IPS-18c (cell line): ENCODE data around the gene PHTF2.
"Not testable (repeated sequence)": the region's sequence is repeated elsewhere in the genome, so short reads cannot be mapped to it uniquely, and the experiment has no call there.

Experiments
- H3K4me3 ChIP-seq: 2 replicates; pipeline ENCODE4 v1.7.0; 2013; ENCODE audit warnings: low read depth, mild to moderate bottlenecking, low read length, moderate library complexity; ENCODE audit not compliant: insufficient read depth
- H3K9me3 ChIP-seq: one replicate; pipeline ENCODE4 v1.6.1; 2013; ENCODE audit warnings: mild to moderate bottlenecking, low read length, moderate library complexity; ENCODE audit not compliant: control insufficient read depth, insufficient read depth

The PHTF2 gene

DNA sequence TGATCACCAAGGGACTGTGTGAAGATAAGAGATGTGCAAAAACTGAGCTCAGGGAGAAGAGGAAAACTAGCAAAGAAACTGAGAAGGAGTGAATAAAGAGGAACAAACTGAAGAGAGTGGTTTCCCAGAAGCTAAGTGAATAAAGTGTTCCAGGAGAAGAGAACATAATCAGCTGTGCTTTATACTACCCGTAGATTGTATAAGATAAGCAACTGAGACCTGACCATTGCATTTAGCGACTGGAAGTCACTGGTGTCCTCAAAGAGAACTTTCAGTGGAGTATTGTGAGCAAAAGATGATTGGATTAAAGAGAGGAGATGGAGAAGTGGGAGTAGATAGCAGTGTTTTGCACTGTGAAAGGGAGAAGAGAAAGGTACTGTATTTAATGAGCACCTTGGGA is 14.6 kb downstream of the PHTF2 start:
- H3K4me3 ChIP-seq: no peak overlapping the region
- H3K9me3 ChIP-seq: no peaks in the 10 kb centered on the region

GRCh38 chr7:77819021-77819420 is 20.4 kb downstream of the PHTF2 start:
- H3K4me3 ChIP-seq: no peak overlapping the region
- H3K9me3 ChIP-seq: no peaks in the 10 kb centered on the region

- H3K4me3 ChIP-seq: no peak overlapping the region
- no peaks in the 10 kb centered on the region for H3K9me3 ChIP-seq
Measured at GRCh38 chr7:77820967-77821366, 22.4 kb downstream of the PHTF2 start.

GRCh38 chr7:77822269-77822668 is 23.7 kb downstream of the PHTF2 start:
- Histone ChIP-seq H3K4me3 (no peak overlapping the region), H3K9me3 (no peaks in the 10 kb centered on the region)

DNA sequence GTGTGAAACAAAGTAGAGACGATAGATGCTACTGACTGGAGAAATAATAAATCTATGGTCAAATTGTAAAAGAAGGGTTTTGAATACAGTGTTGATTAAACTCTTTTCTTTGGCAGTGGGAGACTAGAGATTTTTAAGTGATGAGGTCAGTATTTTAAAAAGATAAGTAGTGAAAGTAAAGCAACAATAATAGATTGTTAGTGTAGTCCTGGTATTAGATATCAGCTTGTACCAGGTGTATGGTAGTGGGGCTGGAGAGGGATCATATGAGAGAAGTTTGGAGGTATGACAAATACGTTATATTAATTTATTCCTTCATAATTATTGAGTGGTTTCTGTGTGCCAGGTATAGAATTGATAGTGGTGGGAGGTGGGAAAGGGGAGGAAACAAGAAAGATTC is 25.2 kb downstream of the PHTF2 start:
- Histone ChIP-seq H3K4me3 (no peak overlapping the region), H3K9me3 (no peaks in the 10 kb centered on the region)

DNA sequence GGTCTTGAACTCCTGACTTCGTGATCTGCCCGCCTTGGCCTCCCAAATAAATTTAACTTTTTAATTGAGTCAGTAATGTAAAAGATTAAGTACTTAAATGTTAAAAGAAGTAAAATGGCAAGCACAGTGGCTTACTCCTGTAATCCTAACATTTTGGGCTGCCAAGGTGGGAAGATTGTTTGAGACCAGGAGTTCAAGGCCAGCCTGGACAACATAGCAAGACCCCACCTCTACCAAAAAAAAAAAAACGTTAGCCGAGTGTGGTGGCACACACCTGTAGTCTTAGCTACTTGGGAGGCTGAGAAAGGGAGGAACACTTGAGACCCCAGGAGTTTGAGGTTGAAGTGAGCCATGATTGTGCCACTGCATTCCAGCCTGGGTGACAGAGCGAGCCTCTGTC is 26.1 kb downstream of the PHTF2 start:
- H3K9me3 ChIP-seq: no peaks in the 10 kb centered on the region
- H3K4me3 ChIP-seq: no peak overlapping the region

DNA sequence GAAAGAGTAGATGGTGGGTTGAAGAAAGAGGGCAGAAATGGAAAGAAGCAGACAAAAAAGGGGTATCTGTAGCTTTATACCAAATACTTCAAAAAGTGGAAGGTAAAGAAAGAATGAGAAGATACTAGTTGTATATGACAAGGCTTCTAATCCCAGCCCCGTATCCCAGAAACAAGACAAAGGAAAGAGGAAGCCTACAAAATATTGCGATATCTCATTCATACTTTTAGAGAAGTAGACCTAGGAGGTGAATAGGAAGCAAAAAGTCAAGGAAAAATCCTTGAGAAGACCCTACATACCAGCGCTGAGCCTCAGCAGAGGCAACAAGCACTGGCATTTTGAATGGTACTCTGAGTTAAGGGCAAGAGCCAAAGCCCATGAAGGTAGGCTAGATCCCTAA is 26.6 kb downstream of the PHTF2 start:
- Histone ChIP-seq H3K4me3 (no peak overlapping the region), H3K9me3 (no peaks in the 10 kb centered on the region)

GRCh38 chr7:77826300-77826699 is 27.7 kb downstream of the PHTF2 start:
- Histone ChIP-seq H3K9me3 (no peaks in the 10 kb centered on the region), H3K4me3 (no peak overlapping the region)

GRCh38 chr7:77827999-77828398 is 29.4 kb downstream of the PHTF2 start:
- no peak overlapping the region for H3K4me3 ChIP-seq

DNA sequence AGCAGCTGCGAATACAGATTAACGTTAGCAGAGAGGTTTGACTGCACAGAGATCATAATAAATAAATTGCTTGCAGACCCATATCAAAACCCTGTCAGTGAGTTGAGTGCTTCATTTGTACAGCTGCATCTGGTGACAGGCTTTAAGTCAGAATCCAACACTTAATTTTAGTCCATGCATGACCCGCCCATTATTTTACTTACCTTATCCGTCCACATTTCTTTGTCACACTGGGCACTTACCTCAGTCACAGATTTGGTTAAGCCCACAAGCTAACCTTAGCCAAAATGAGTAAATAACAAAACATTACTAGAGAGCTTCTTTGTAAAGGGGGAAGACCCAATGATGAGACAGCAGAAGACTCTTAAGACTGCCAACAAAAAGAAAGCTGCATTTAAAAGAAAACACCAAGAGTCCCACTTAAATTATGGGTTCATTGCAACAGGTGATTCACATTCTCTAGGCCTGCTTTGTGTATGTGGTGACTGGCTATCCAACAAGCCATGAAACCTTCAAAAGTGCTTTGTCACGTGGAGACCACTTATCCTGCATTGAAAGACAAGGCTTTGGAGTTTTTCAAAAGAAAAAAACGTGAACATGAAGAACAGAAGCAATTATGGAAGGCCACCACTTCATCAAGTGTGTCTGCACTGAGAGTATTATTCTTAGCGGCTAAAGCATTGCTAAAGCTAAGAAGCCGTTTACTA is 32.2 kb downstream of the PHTF2 start:
- Histone ChIP-seq H3K9me3 (no peaks in the 10 kb centered on the region), H3K4me3 (no peak overlapping the region)

More at GRCh38 chr7:77827999-77828398, 29.4 kb downstream of the PHTF2 start:
- no peaks in the 10 kb centered on the region for H3K9me3 ChIP-seq

DNA sequence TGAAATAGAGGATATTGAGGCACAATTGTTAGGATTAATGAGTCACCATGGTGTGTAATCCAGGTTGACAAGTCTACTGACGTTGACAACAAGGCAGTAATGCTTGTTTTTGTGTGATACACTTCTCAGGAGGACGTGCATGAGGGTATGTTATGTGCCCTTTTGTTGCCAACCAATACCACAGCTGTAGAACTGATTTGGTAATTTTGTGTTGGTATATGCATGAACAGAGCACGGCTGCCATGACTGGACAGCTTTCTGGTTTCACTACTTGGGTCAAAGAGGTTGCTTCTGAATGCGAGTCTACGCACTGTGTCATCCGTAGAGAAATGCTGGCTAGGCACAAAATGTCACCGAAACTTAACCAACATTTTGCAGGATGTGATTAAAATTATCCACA is 32.9 kb downstream of the PHTF2 start:
- H3K4me3 ChIP-seq: no peak overlapping the region

DNA sequence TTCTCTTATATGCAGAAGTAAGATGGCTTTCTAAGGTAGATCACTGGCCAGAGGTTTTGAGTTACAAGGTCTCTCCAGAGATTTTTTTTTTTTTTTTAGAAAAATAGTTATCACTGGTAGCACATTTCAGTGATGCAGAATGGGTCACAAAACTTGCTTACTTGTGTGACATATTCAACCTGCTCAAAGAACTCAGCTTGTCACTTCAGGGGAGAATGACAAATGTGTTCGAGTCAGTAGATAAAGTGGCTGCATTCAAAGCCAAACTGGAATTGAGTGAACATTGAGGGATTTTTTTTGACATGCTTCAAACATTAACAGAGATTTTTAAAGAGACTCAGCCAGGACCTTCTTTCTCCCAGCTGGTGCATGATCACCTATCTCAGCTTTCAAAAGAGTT is 33.4 kb downstream of the PHTF2 start:
- Histone ChIP-seq H3K9me3 (no peaks in the 10 kb centered on the region), H3K4me3 (no peak overlapping the region)

More for the DNA sequence above, 32.9 kb downstream of the PHTF2 start:
- H3K9me3 ChIP-seq: no peaks in the 10 kb centered on the region

GRCh38 chr7:77833136-77833535 is 34.6 kb downstream of the PHTF2 start:
- no peaks in the 10 kb centered on the region for H3K9me3 ChIP-seq
- H3K4me3 ChIP-seq: no peak overlapping the region

GRCh38 chr7:77836425-77836824 is 37.9 kb downstream of the PHTF2 start:
- not testable (repeated sequence) for H3K9me3 ChIP-seq, H3K4me3 ChIP-seq

- Histone ChIP-seq H3K4me3 (no peak overlapping the region), H3K9me3 (no peaks in the 10 kb centered on the region)
Measured at GRCh38 chr7:77837275-77837674, 38.7 kb downstream of the PHTF2 start.

GRCh38 chr7:77837966-77838365 is 39.4 kb downstream of the PHTF2 start:
- Histone ChIP-seq H3K9me3 (no peaks in the 10 kb centered on the region), H3K4me3 (no peak overlapping the region)

DNA sequence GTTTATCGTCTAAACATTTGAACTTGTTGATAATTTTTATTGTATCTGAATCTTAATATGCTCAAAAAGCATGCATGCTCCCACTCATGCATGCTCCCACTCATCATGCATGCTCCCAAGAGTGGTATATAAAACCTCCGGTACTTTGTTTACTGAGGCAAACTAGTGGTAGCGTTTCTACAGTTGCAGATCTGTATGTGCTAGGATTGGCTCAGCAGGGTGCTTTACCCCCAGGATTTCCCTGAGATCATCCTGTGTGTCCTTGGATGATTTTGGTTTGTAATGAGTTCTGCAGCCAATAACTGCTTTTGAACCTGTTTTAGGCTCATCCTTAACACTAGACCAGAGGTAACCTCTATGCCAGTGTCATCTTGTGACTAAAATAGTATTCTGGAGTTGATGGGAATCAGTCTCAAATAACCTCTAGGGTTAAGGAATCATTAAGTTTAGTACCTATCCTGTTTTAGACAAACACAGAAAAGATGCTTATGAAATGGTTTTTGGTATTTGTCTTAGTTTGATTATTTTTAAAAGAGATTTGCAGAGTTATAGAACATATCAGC is 40.4 kb downstream of the PHTF2 start:
- Histone ChIP-seq H3K4me3 (no peak overlapping the region), H3K9me3 (peaks cover 1% of the 10 kb centered on the region)

- no peak overlapping the region for H3K4me3 ChIP-seq
- H3K9me3 ChIP-seq: peaks cover 2% of the 10 kb centered on the region
Measured at GRCh38 chr7:77839919-77840318, 41.3 kb downstream of the PHTF2 start.

DNA sequence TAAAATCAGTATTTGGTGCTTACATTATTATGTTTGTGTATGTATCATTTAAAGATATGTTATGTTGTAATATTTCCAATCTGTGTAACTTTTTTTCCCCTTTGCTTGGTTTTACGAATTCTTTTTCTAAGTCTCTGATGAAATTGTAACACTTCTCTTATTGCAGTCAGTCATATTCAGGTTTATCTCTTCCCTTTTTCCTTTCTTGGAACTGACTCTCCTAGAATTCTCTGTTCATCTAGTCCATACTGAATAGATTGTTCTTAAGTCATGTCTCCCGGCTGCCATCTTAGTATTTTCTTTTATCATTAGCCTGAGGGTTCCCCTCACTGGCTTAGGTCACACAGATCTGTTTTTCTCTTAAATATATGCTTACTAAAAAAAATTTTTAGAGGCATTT is 44.6 kb downstream of the PHTF2 start:
- H3K9me3 ChIP-seq: peaks cover 2% of the 10 kb centered on the region

More for the DNA sequence above, 44.6 kb downstream of the PHTF2 start:
- no peak overlapping the region for H3K4me3 ChIP-seq
